HFFc6 (cell line): ENCODE results near the gene CACNA1C. TPM values are rescaled to one million over a fixed set of nuclear protein-coding genes. Genes with fewer than 3 reads are reported as not detected.

Experiments
- DNase-seq: peaks from one replicate; pipeline ENCODE4 v3.0.0-alpha.2; 2018
- H3K27ac Mint-ChIP-seq: 2 replicates; pipeline ENCODE4 v1.8.0; 2020; ENCODE audit warnings: mild to moderate bottlenecking, mixed read lengths
- H3K27me3 Mint-ChIP-seq: 2 replicates; pipeline ENCODE4 v1.8.0; 2021; ENCODE audit warnings: mild to moderate bottlenecking, moderate library complexity, mixed read lengths; ENCODE audit not compliant: insufficient read depth
- H3K36me3 Mint-ChIP-seq: 2 replicates; pipeline ENCODE4 v1.8.0; 2021; ENCODE audit warnings: low read depth, mixed read lengths
- H3K4me1 Mint-ChIP-seq: 2 replicates; pipeline ENCODE4 v1.8.0; 2020; ENCODE audit warnings: low read depth, mixed read lengths
- H3K4me3 Mint-ChIP-seq: 2 replicates; pipeline ENCODE4 v1.8.0; 2020; ENCODE audit warnings: mild to moderate bottlenecking, moderate library complexity, mixed read lengths
- H3K9me3 Mint-ChIP-seq: 2 replicates; pipeline ENCODE4 v1.8.0; 2020; ENCODE audit warnings: mild to moderate bottlenecking, mixed read lengths
- total RNA-seq, 6 experiments: library from RNA; stranded (reverse); fragmentation: NEBNext Ultra II Directional; extraction: Animal tissue kit (Norgen Biotek cat#: 25700); gene quantifications; 2 replicates in 1 of 6; 3 replicates in 5 of 6; pipeline ENCODE4 v1.2.3, GENCODE V29; 2021
- TF ChIP-seq, protein P1 (sequence below): fragments of 200-600 bp; sonication (generic); IDR thresholded peaks from 2 replicates; pipeline ENCODE4 v1.5.0; 2021; ENCODE audit warnings: antibody characterized with exemption, mild to moderate bottlenecking

The CACNA1C gene
- total RNA-seq, 6 experiments from 2014 or later = 6.7 to 11.5 (median 10.6) TPM

DNA sequence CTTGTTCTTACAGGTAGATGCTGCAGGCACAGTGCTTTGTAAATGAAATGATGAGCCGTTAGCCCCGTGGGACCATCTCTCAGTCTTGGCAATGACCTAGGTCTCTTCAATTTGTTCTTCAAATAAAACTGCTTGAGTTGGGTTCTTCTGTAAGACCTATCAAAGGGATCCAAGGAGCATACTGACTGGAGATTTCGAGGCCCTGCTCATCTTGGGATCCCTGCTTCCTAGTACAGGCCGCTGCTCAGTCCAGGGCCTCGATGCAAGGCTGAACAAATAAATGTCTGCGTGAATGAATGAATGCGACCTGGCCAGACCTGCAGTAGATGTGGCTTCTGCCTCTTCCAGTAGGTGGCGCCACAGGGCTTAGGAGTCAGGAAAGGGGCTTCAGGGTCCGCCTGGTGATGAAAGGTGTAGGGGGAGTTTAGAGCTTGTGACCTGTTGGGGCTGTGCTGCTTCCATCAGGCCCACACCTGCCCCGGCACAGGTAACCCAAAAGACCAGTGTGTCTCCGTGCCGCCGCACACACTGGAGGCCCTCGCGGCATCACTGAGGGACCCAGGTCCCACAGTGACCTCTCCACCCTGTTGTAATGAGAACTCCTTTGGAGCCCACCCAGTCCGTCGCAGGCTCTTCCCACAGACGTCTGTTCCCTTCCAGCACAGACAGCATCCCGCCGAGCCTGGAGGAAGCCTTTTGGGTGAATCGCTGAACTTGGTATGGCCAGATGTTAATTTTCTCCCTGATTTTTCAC is 4.4 kb downstream of the CACNA1C start:
- no peak overlapping the region for H3K27ac Mint-ChIP-seq
- peaks cover 3% of the 10 kb centered on the region for H3K27me3 Mint-ChIP-seq
- no peaks in the 10 kb centered on the region for H3K9me3 Mint-ChIP-seq
- no peak for DNase-seq
- peaks cover 46% of the 10 kb centered on the region for H3K4me1 Mint-ChIP-seq
- H3K36me3 Mint-ChIP-seq = peaks cover 4% of the 10 kb centered on the region; the same call in 1 of the 2 replicates
- TF ChIP-seq, protein P1, sequence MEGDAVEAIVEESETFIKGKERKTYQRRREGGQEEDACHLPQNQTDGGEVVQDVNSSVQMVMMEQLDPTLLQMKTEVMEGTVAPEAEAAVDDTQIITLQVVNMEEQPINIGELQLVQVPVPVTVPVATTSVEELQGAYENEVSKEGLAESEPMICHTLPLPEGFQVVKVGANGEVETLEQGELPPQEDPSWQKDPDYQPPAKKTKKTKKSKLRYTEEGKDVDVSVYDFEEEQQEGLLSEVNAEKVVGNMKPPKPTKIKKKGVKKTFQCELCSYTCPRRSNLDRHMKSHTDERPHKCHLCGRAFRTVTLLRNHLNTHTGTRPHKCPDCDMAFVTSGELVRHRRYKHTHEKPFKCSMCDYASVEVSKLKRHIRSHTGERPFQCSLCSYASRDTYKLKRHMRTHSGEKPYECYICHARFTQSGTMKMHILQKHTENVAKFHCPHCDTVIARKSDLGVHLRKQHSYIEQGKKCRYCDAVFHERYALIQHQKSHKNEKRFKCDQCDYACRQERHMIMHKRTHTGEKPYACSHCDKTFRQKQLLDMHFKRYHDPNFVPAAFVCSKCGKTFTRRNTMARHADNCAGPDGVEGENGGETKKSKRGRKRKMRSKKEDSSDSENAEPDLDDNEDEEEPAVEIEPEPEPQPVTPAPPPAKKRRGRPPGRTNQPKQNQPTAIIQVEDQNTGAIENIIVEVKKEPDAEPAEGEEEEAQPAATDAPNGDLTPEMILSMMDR = peak; percentile 93
- no peak overlapping the region for H3K4me3 Mint-ChIP-seq

- TF ChIP-seq, protein P1 = no peak
- H3K27me3 Mint-ChIP-seq = peaks cover 6% of the 10 kb centered on the region
- peaks cover 8% of the 10 kb centered on the region; the same call in 1 of the 2 replicates for H3K36me3 Mint-ChIP-seq
- no peak overlapping the region for H3K4me3 Mint-ChIP-seq
- H3K9me3 Mint-ChIP-seq = no peaks in the 10 kb centered on the region
- H3K4me1 Mint-ChIP-seq = peaks cover 52% of the 10 kb centered on the region
- no peak for DNase-seq
- no peak overlapping the region for H3K27ac Mint-ChIP-seq
Measured at GRCh38 chr12:2057795-2058408, 5.1 kb downstream of the CACNA1C start.

DNA sequence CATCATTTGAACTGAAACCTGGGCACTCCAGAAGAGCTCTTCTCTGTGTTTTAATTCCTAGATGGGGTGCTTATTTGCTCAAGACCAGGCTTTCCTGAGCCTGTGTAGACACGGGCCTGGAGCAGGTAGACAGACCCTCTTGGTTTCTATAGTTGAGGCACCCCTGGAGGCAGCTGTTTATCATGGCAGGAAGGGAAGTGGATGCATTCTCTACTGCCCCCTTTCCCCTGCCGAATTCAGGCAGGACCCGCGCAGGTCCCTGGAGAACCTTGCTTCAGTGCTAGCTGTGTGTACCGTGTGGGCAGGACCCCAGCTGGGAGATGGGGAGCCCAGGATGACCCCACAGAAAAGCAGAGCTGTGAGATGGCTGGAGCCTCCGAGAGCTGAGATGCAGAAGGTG is 6.0 kb downstream of the CACNA1C start:
- TF ChIP-seq, protein P1 = no peak
- Mint-ChIP-seq H3K27me3 (peaks cover 6% of the 10 kb centered on the region), H3K9me3 (no peaks in the 10 kb centered on the region), H3K36me3 (peaks cover 15% of the 10 kb centered on the region; the same call in 1 of the 2 replicates), H3K4me1 (peaks cover 60% of the 10 kb centered on the region), H3K4me3 (no peak overlapping the region), H3K27ac (no peak overlapping the region)
- no peak for DNase-seq

- peaks cover 21% of the 10 kb centered on the region for H3K36me3 Mint-ChIP-seq
- H3K9me3 Mint-ChIP-seq = no peaks in the 10 kb centered on the region
- no peak overlapping the region for H3K4me3 Mint-ChIP-seq
- H3K27me3 Mint-ChIP-seq = peaks cover 6% of the 10 kb centered on the region
- TF ChIP-seq, protein P1 = no peak
- no peak for DNase-seq
- peaks cover 56% of the 10 kb centered on the region for H3K4me1 Mint-ChIP-seq
- no peak overlapping the region for H3K27ac Mint-ChIP-seq
Measured at GRCh38 chr12:2061402-2061801, 8.6 kb downstream of the CACNA1C start.

- Mint-ChIP-seq H3K9me3 (peaks cover 2% of the 10 kb centered on the region), H3K27me3 (peaks cover 2% of the 10 kb centered on the region), H3K36me3 (peaks cover 33% of the 10 kb centered on the region), H3K27ac (peak overlapping the region; percentile 75), H3K4me3 (peak overlapping the region; percentile 83), H3K4me1 (peaks cover 45% of the 10 kb centered on the region)
- TF ChIP-seq, protein P1 = no peak
- no peak for DNase-seq
Measured at GRCh38 chr12:2064071-2064507, 11.3 kb downstream of the CACNA1C start.
